Lung microvascular endothelial cell (primary cell): Measurements from ENCODE around the gene GPR6. TPM values are rescaled to one million over a fixed set of nuclear protein-coding genes. Genes with fewer than 3 reads are reported as not detected.

ENCODE experiments used
- DNase-seq, 2 donors: peaks; one replicate each; pipeline versions ENCODE4 v3.0.0 to v3.0.0-alpha.2; 2010; ENCODE audit warnings: low read depth in 2 of 2
- total RNA-seq: library from RNA; depleted of rRNA; stranded (reverse); fragments of >200 nt; gene quantifications from 2 replicates; pipeline ENCODE4 v1.2.1, GENCODE V29; 2014

The GPR6 gene
- not detected in 2 replicates for total RNA-seq

GRCh38 chr6:109978174-109979032, at the start of gene GPR6:
TSS of gene GPR6 (plus strand) at chr6:109978311. CDS start at chr6:109979113, 802 bp downstream.
- peak; percentile 58 to 72 for DNase-seq

- no peak for DNase-seq
Measured at GRCh38 chr6:109934293-109934692, 43.8 kb upstream of the GPR6 start.

GRCh38 chr6:109939654-109940053, 38.5 kb upstream of the GPR6 start:
- DNase-seq = no peak

GRCh38 chr6:109944448-109944847, 33.7 kb upstream of the GPR6 start:
- DNase-seq = no peak

DNA sequence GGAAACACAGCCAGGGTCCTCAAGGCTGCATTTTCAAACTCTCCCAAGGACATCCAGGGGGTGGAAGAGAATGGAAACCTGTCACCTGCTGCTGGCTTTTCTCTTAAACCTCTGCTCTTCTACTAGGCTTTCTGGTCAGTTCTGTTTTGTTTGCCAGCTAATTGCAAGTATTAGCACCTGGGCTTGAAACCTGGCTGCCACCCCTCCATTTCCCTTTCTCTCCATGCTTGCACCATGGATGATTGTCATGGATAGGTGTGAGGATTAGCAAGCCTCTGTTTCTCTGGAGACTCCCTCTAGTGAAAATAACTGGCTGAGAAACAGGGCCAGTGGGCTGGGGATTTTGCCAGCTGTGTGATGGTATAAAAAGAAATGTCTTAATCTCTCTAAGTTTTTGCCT, 33.0 kb upstream of the GPR6 start:
- no peak for DNase-seq

DNA sequence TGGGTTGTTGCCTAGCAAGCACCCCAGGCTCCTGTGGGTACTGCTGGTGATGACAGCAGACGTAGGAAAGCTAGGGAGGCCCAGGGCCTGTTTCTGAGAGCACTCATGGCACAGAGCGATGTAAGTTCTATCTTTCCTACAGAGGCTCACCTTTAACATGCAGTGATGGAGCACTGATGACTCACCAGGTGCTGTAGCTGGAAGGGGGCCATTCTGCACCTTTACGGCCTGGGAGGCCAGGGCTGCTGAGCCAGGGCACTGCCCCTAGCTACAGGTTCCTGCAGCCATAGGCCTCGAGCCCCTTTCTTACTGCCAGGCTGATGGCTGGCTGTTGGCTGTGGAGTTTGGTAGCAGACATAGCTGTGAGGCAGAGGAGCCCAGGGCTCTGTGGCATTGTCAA, 31.1 kb upstream of the GPR6 start:
- DNase-seq = no peak

DNA sequence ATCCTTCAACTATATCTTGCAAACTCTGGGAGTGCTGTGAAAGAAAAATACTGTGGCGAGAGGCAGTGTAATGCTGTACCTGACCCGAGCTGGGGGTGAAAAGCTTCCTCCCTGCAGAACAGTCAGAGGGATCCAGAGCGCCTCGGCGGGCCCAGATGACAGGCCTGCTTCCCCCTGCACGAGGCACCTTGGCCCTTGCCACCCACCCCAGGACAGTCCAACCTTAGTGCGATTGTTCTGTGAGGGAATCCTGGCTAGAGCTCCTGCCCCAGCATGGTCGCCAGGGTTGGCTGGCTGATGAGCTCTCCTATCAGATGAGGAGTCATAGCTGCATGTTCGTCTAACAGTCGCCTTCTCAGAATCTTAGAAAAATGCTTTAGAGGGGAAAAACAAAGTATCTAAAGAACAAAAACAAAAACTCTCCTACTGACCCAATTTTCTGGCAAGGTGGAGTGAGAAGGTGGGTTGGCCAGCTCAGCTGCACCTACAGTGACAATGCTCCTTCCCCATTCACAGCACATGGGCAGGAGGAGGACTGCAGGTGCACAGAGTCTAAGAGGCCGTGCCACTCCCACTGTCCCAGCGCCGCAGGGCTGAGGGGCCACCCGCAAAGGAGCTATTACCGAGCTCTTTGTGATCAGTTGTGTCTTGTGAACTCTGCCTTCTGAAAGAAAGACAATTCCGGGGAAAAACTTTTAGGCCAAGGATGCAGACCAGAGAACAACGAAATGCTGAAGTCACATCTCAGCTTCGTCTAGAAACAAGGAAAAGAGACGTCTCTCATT, 28.6 kb upstream of the GPR6 start:
- DNase-seq = no peak

- DNase-seq = no peak
Measured at GRCh38 chr6:109955491-109955890, 22.6 kb upstream of the GPR6 start.

DNA sequence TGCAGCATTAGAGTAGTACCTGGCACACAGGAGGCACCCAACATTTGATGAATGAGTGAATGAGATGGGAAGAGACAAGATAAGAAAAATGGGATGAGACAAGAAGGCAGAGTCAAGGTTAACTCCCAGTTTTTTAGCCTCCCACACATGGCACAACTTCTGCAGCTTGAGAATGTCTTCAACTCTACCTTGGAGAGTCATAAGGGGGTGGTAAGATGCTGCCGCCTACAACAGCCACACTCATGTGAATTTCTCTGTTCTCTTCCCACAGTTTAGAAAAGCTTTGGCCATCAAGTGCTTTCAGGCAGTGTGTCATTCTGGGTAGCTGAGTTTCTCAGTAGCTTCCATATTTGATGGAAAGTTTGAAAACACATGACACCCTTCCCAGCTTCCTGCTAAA, 19.5 kb upstream of the GPR6 start:
- no peak for DNase-seq

GRCh38 chr6:109961611-109962041, 16.5 kb upstream of the GPR6 start:
- DNase-seq = peak in 1 of 2 donors; percentile 25

DNA sequence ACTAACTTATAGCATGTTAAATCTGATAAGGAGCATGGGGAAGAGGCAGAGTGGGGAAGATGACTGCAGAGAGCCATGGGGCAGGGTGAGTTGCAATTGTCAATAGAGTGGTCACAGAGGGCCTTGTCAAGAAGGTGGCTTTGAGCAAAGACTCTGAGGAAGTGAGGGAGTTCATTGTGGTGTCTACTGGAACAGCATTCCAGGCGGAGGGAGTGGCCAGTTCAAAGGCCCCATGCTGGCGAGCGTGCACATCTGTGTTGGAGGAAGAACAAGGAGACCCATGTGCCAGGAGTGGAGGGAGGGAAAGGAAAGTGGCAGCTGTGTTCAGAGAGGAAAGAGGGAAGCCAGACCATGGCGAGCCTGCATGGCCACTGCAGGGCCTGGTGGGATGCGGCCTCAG, 15.8 kb upstream of the GPR6 start:
- DNase-seq = no peak

- DNase-seq = no peak
Measured at GRCh38 chr6:109963598-109964170, 14.4 kb upstream of the GPR6 start.

- no peak for DNase-seq
Measured at GRCh38 chr6:109964949-109965348, 13.2 kb upstream of the GPR6 start.

DNA sequence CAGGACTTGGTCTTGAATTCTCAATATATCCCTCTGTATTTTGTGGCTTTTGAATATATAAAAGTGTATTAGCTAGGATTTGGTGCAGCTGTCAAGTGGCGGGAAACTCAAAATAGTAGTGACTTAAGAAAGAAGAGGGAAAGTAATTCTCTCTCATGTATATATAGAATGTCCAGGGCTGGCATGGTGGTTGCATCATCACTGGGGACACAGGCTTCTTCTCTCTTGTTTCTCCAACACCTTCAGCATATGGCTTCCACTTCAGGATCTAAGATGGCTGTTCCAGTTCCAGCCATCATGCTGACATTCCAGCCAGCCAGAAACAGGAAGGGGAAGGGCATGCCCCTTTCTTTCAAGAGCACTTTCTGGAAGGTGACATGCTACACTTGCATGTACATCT, 11.8 kb upstream of the GPR6 start:
- DNase-seq = no peak

DNA sequence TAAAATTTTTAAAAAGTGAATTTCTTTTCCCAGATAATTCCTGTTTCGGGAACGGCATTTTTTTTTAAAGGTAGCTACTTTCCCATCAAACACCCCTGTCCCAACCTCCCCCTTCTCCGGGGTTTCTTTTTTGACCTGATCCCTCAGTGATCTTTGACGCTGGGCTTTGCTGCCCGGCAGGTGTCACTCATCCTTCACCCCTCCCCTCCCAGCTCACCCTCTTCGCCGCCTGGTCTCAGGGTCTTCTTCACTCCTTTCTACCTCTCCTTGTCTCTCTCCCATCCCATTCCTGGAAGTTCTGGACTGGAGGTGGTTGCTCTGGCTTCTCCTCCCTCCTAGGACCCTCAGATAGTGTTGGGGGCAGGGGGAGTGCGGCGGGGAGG, 329 bp upstream of the GPR6 start:
- DNase-seq = no peak

DNA sequence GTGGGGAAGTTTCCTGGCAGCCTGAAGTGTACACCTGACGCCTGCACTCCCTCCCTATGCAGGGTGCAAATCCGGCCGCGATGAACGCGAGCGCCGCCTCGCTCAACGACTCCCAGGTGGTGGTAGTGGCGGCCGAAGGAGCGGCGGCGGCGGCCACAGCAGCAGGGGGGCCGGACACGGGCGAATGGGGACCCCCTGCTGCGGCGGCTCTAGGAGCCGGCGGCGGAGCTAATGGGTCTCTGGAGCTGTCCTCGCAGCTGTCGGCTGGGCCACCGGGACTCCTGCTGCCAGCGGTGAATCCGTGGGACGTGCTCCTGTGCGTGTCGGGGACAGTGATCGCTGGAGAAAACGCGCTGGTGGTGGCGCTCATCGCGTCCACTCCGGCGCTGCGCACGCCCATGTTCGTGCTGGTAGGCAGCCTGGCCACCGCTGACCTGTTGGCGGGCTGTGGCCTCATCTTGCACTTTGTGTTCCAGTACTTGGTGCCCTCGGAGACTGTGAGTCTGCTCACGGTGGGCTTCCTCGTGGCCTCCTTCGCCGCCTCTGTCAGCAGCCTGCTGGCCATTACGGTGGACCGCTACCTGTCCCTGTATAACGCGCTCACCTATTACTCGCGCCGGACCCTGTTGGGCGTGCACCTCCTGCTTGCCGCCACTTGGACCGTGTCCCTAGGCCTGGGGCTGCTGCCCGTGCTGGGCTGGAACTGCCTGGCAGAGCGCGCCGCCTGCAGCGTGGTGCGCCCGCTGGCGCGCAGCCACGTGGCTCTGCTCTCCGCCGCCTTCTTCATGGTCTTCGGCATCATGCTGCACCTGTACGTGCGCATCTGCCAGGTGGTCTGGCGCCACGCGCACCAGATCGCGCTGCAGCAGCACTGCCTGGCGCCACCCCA, 1.2 kb downstream of the GPR6 start:
- no peak for DNase-seq

- no peak for DNase-seq
Measured at GRCh38 chr6:109984410-109984809, 6.3 kb downstream of the GPR6 start.

- no peak for DNase-seq
Measured at GRCh38 chr6:109987196-109987595, 9.1 kb downstream of the GPR6 start.

DNA sequence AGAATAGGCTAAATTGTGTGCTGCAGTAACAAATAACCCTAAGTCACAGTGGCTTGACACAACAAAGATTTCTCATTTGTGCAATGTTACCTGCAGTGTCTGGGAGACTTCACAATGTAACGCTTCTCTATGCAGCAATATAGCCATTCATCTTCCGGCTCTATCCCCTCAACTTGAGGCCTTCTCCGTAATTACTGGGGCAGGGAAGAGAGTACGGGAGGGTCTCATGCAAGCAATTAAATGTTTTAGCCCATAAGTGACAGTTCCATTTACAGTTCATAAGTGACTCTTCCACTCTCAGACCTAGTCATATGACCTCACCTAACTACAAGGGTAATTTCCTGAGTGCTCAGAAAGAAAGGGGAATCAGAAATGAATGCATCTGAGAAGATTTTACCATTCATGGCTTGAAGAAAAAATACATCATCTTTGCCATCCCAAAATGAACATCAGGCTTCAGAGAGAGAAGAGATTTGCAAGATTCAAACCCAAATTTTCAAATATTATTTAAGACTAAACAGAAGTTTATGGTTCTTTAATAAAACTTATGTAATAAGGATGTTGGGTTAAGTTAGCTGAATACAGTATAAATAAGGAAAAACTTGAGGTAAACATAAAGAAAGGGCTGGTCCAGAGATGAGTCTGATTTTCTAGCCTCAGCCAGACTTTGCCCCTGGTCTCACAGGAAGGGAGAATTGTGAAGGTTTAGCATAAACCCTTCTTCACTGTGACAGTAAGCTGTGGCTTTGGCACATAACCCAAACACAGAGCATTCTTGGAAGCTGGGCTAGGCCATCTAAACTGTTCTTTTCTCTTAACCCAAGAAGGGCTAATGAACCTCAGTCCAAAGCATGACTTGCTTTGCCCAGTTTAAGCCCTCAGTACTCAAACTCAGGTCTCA, 13.3 kb downstream of the GPR6 start:
- no peak for DNase-seq

DNA sequence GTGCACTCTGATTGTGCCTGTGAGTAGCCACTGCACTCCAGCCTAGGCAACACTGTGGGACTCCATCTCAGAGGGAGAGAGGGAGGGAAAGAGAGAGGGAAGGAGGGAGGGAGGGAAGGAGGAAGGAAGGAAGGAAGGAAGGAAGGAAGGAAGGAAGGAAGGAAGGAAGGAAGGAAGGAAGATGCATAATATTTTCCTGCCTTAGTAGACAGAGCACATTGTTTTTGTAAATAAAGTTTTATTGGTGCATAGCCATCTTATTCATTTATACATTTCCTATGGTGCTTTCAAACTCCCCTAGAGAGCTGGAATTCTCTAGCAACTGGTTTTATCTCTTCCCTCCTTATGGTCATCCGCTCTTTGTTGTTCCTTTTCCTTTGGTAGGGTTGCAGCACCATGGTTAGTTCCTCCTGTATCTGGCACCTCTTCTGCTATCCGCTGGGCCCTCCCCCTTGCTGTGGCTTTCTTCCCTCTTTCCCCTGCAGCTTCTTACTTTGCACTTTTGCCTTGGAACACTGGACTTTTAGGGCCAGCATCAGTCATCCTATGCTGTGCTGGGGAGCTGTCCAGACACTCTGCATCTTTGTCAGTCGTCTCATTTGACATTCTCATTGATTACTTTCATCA, 20.2 kb downstream of the GPR6 start:
- peak; percentile 5 to 8 for DNase-seq
